Inflammatory macrophage treated with lipopolysaccharide for 1 hour (primary cell): ENCODE data around the gene ABCA9.
"Not testable (repeated sequence)": the region's sequence is repeated elsewhere in the genome, so short reads cannot be mapped to it uniquely, and the experiment has no call there.

Source experiments
- DNase-seq, 2 donors: peaks; one replicate each; pipeline ENCODE4 v3.0.0-alpha.2; 2020 to 2022

Gene ABCA9

GRCh38 chr17:68950725-68951124 lies 110.0 kb downstream of the ABCA9 start:
- no peak for DNase-seq

DNA sequence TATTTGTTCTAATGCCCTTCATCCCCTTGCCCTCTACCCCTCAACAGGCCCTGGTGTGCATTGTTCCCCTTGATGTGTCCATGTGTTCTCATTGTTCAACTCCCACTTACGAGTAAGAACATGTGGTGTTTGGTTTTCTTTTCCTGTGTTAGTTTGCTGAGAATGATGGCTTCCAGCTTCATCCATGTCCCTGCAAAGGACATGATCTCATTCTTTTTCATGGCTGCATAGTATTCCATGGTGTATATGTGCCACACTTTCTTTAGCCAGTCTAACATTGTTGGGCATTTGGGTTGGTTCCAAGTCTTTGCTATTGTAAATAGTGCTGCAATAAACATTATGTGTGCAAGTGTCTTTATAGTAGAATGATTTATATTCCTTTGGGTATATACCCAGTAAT lies 112.9 kb downstream of the ABCA9 start:
- not testable (repeated sequence) for DNase-seq

- no peak for DNase-seq
Measured at GRCh38 chr17:68944435-68945035, 116.2 kb downstream of the ABCA9 start.

- DNase-seq = not testable (repeated sequence)
Measured at GRCh38 chr17:68943812-68944182, 116.9 kb downstream of the ABCA9 start.

- no peak for DNase-seq
Measured at GRCh38 chr17:68943123-68943811, 117.5 kb downstream of the ABCA9 start.

- no peak for DNase-seq
Measured at GRCh38 chr17:68942389-68942788, 118.3 kb downstream of the ABCA9 start.

DNA sequence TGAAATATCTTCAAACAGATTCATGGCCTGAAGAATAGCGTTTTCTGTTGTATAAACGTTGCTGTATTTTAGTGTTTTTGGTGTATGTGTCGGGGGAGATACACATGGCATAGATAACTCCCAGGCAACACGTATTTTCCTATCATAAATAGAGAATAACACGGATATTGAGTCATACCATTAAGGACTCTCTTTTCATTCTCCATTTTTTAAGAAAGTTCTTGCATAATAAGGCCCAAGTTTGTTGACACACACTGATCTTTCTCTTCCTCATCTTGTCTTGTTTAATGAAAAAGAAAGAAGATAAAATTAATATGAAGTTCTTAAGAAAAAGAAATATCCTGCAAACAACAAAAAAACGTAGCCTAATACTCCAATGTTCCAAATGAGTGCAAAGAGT lies 119.0 kb downstream of the ABCA9 start:
- DNase-seq = peak; percentile 15 to 43

DNA sequence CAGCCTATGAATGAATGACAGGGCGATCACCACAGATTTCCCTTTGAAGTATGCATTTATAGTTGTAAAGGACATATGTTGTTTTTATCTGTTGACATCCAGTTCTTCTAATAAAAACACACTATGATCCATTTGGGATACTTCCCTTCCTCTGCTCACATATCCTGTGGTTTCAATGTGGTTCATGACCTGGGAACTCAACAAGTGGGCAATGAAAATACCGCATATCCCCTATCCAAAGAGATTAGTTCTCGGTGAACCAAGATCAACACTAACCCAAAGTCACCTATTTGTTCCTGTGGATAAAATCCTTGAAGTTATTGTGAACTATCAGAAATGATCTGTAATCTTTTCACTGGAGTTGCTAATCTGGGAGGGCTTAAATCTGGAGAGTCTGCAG lies 121.5 kb downstream of the ABCA9 start:
- no peak for DNase-seq

GRCh38 chr17:68937890-68938514 lies 122.7 kb downstream of the ABCA9 start:
- no peak for DNase-seq

DNA sequence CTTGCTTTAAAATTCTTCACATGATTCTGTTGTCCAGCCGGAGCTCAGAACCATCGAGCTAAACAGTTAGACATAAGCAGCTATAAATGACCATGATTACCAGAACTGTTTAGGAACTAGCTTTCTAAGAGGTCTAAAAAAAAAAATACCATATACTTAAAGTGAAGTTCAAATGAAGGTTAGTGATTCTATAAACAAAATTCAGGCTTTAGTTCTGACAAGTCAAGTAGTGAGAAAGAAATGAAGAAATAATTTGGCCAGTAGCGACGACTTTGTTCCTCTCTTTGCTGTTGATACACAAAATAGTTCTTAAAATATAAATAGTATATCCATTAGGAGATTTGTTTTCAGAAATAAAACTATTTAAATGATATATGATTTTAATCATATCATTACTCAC lies 133.2 kb downstream of the ABCA9 start:
- DNase-seq = no peak

DNA sequence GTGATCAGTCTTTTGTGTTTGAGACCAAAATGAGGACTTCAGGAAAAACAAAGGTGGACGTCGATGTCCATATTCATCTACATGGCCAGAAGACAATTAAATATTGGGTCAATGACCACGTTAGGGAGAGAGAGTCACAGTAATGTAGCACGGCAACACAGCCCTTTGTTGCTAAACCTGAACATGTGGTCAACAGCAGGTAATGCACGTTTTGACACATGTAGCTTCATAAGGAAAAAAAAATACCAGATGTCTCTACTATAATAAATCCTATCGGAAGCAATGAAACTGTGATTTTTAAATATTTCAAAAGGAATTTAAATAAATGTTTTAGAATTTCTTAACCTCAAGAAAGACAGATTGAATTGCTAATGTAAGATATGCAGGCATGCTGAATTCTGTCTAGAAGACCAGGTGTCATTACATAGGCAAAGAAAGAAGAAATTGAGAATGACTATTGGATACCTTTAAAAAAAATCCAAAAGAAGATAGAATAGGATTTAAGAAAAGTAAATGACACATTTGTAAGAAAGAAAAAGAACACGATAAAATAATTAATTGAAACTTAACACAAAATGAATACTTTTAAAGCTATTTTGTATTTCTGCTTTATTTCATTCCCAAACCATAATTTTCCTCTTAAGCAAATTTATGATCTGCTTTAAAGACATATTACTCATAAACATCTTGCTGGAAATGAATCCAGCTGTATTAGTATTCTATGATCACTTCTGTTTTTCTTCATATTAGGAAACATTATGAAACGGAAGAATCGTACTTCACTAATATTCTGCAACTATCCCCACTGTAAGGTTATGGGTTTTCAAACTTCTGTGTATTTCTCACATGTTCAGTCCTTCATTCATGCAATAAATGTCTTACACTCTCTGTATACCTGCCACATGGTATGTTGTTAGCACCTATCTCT lies 135.7 kb downstream of the ABCA9 start:
- peak; percentile 31 to 54 for DNase-seq
